PC-3 (cell line): ENCODE results near the gene FBXW9. TPM values are rescaled to one million over a fixed set of nuclear protein-coding genes. Genes with fewer than 3 reads are reported as not detected.
A peak's percentile ranks its signal among the peaks of the same experiment; 100 is the strongest.
"Not testable (repeated sequence)": the region's sequence is repeated elsewhere in the genome, so short reads cannot be mapped to it uniquely, and the experiment has no call there.

Source experiments
- ATAC-seq: fragments of 200-7000 bp; cut with Tn5 transposase; 2 replicates; pipeline ENCODE4 v1.9.1; 2020; ENCODE audit warnings: mild to moderate bottlenecking, moderate library complexity
- BruUV-seq: library from RNA; stranded (reverse); fragments of 400-500 nt; replicated peaks from 2 replicates; lab custom pipeline; 2021; lab: Mats Ljungman, UMichigan
- CTCF ChIA-PET: fragments of 300-600 bp; sonication (Branson Sonifier 250); formaldehyde crosslinking; loops from one replicate; lab custom pipeline; 2022; ENCODE audit warnings: antibody characterized with exemption; lab: Charles Lee
- POLR2A ChIA-PET: fragments of 300-600 bp; sonication (Branson Sonifier 250); formaldehyde crosslinking; loops from one replicate; lab custom pipeline; 2022; ENCODE audit warnings: antibody characterized with exemption; ENCODE audit not compliant: unreplicated experiment; lab: Charles Lee
- DNase-seq: peaks from one replicate; pipeline ENCODE4 v3.0.0-alpha.2; 2015
- H2AFZ ChIP-seq: fragments of 300-600 bp; sonication (generic); 2 replicates; pipeline ENCODE4 v1.6.0; 2016; ENCODE audit warnings: antibody characterized with exemption, low read length
- H3F3A ChIP-seq: fragments of 300-600 bp; sonication (generic); one replicate; pipeline ENCODE4 v1.6.0; 2017; ENCODE audit warnings: antibody characterized with exemption, low read length, control low read depth, mild to moderate bottlenecking; ENCODE audit not compliant: unreplicated experiment
- H3K27ac ChIP-seq: fragments of 300-600 bp; sonication (generic); 2 replicates; pipeline ENCODE4 v1.5.1; 2016; ENCODE audit warnings: mild to moderate bottlenecking, low read length
- H3K27me3 ChIP-seq: fragments of 300-600 bp; sonication (generic); 2 replicates; pipeline ENCODE4 v1.6.1; 2016; ENCODE audit warnings: low read length, mixed read lengths
- H3K36me3 ChIP-seq: fragments of 300-600 bp; sonication (generic); 2 replicates; pipeline ENCODE4 v1.6.1; 2016; ENCODE audit warnings: low read depth, mixed run types, low read length, mixed read lengths
- H3K4me1 ChIP-seq: fragments of 300-600 bp; sonication (generic); 2 replicates; pipeline ENCODE4 v1.5.1; 2016; ENCODE audit warnings: low read length; ENCODE audit not compliant: insufficient read depth
- H3K4me2 ChIP-seq: fragments of 300-600 bp; sonication (generic); 2 replicates; pipeline ENCODE4 v1.6.0; 2016; ENCODE audit warnings: low read length
- H3K4me3 ChIP-seq: fragments of 300-600 bp; sonication (generic); 2 replicates; pipeline ENCODE4 v1.5.1; 2016; ENCODE audit warnings: mild to moderate bottlenecking, low read length, mixed read lengths
- H3K79me2 ChIP-seq: fragments of 300-600 bp; sonication (generic); 2 replicates; pipeline ENCODE4 v1.6.1; 2017; ENCODE audit warnings: low read length, mixed read lengths
- H3K9ac ChIP-seq: fragments of 300-600 bp; sonication (generic); 2 replicates; pipeline ENCODE4 v1.6.0; 2016; ENCODE audit warnings: mild to moderate bottlenecking, low read length
- H3K9me2 ChIP-seq: fragments of 300-600 bp; sonication (generic); replicated peaks from 2 replicates; pipeline ENCODE4 v1.6.1; 2016; ENCODE audit warnings: mixed run types, low read length, mixed read lengths
- H3K9me3 ChIP-seq: fragments of 300-600 bp; sonication (generic); 2 replicates; pipeline ENCODE4 v1.6.1; 2016; ENCODE audit warnings: low read length, mixed read lengths
- H4K20me1 ChIP-seq: fragments of 300-600 bp; sonication (generic); 2 replicates; pipeline ENCODE4 v1.6.1; 2016; ENCODE audit warnings: low read length, mixed read lengths
- EZH2 ChIP-seq: fragments of 300-600 bp; sonication (generic); IDR thresholded peaks from one replicate; pipeline ENCODE4 v1.6.1; 2017; ENCODE audit warnings: antibody characterized with exemption, mild to moderate bottlenecking, low read length; ENCODE audit not compliant: unreplicated experiment
- EZH2phosphoT487 ChIP-seq: fragments of 300-600 bp; sonication (generic); IDR thresholded peaks from 2 replicates; pipeline ENCODE4 v1.6.1; 2018; ENCODE audit warnings: mild to moderate bottlenecking, antibody characterized with exemption, low read length, borderline replicate concordance
- intact Hi-C: fragments of 100-400 bp; cut with micrococcal nuclease; formaldehyde crosslinking; loops from 2 replicates; pipeline ENCODE4 v1.9.0; 2023
- total RNA-seq: library from RNA; depleted of rRNA; stranded (reverse); fragments of >200 nt; gene quantifications from 2 replicates; pipeline ENCODE4 v1.2.3, GENCODE V29; 2014
- TF ChIP-seq, protein P1 (sequence below): fragments of 300-600 bp; sonication (generic); conservative IDR thresholded peaks from 2 replicates; pipeline ENCODE4 v1.5.1; 2017; ENCODE audit warnings: antibody characterized with exemption, low read depth, mild to moderate bottlenecking, low read length

The FBXW9 gene
- total RNA-seq, 1 experiment from 2014 or later: 27.5 TPM

DNA sequence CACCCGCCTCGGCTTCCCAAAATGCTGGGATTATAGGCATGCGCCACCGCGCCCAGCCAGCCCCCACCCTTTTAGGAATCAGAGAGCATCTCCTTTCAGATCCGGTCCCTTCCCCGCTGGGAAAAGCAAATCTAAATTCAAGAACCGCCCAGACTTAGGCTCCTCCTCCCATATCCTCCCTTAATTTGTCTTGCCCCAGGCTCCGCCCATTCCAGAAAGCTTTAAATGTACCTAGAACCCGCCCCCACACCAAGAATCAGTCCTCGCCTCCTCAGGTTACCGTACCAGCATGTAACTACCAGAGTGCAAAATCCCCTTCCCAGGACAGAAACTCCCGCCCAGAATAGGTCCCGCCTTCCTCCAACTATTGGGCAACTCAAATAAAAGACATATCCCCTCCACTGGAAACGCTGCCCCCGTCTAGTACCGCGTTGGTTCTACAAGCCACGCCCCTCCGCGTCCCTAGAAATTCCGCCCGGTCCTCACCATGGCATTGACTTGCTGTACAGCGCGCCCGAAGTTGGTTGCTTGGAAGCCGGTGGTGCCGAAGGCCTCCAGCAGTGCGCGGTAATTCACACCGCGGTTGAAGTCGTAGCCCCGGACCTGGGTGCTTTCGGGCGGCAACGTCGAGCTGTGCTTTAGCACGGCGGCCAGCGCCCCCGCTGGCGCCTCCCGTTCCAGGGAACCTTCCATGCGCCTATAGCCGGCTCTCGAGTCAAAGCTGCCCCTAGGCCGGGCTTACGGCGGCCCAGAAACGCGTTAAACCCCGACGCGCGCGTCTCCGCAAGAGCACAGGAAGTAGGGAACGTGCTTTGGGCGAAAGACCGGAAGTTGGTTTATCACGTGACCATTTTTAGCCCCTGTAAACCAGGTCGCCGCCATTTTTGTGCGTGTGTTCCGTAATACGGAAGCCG lies 15.1 kb downstream of the FBXW9 start, which contains the start of gene DHPS:
TSS of gene DHPS (minus strand) at position 807 of the 914 bp plus-strand sequence. CDS start at position 693, 114 bp downstream.
- TF ChIP-seq, protein P1, sequence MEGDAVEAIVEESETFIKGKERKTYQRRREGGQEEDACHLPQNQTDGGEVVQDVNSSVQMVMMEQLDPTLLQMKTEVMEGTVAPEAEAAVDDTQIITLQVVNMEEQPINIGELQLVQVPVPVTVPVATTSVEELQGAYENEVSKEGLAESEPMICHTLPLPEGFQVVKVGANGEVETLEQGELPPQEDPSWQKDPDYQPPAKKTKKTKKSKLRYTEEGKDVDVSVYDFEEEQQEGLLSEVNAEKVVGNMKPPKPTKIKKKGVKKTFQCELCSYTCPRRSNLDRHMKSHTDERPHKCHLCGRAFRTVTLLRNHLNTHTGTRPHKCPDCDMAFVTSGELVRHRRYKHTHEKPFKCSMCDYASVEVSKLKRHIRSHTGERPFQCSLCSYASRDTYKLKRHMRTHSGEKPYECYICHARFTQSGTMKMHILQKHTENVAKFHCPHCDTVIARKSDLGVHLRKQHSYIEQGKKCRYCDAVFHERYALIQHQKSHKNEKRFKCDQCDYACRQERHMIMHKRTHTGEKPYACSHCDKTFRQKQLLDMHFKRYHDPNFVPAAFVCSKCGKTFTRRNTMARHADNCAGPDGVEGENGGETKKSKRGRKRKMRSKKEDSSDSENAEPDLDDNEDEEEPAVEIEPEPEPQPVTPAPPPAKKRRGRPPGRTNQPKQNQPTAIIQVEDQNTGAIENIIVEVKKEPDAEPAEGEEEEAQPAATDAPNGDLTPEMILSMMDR: no peak
- TF ChIP-seq EZH2phosphoT487 (no peak), EZH2 (no peak)
- POLR2A ChIA-PET: interaction anchor here (0.6 to 0.8 kb wide), 3 partner anchors 13 to 65 kb away, joined by 4 to 6 read pairs (median 5); no protein-coding TSS in a partner anchor

DNA sequence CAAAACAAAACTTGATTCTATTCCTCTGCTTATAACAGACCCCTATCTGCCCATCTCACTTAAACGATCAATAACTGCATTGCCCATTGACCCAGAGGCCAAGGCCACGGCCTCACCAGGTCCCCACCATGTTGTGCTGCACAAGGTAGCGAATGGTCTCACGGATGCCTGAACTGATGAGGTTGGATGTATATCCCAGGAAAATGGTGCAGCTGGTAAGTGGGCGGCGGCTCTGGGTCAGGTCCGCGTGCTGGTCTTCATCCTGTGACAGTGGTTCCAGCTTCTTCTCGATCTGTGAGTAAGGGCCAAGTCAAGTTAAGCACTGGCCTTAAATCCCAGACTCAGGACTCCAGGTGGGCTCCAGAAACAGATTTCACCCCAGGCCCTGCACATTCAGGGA lies 16.4 kb downstream of the FBXW9 start:
- CTCF ChIA-PET: no interaction called here
- no peaks in the 10 kb centered on the region for H3K4me1 ChIP-seq
- H3K9me2 ChIP-seq: no peaks in the 10 kb centered on the region
- TF ChIP-seq EZH2phosphoT487 (no peak), EZH2 (no peak)
- TF ChIP-seq, protein P1: no peak
- H3K27me3 ChIP-seq: no peaks in the 10 kb centered on the region
- no peak overlapping the region for H3K4me3 ChIP-seq
- DNase-seq (no peak), ATAC-seq (no peak)
- peaks cover 6% of the 10 kb centered on the region; the same call in 1 of the 2 replicates for H4K20me1 ChIP-seq
- H3K79me2 ChIP-seq: peaks cover 20% of the 10 kb centered on the region
- no peak overlapping the region for H3K9ac ChIP-seq
- H3K4me2 ChIP-seq: peak overlapping the region; percentile 64
- POLR2A ChIA-PET: no interaction called here
- BruUV-seq: no TSS peak
- H3K27ac ChIP-seq: no peak overlapping the region
- H3K9me3 ChIP-seq: no peaks in the 10 kb centered on the region
- peaks cover 34% of the 10 kb centered on the region for H3K36me3 ChIP-seq
- H3F3A ChIP-seq: no peaks in the 10 kb centered on the region
- intact Hi-C loops: no loop called here
- no peak overlapping the region for H2AFZ ChIP-seq

More for the DNA sequence above, 15.1 kb downstream of the FBXW9 start, which contains the start of gene DHPS:
- Histone ChIP-seq H3K9me2 (no peaks in the 10 kb centered on the region), H3K79me2 (peaks cover 14% of the 10 kb centered on the region), H3K4me1 (no peaks in the 10 kb centered on the region), H3K4me2 (peak within 1 kb of the TSS; percentile 94), H2AFZ (peak within 1 kb of the TSS; percentile 90), H3K4me3 (peak within 1 kb of the TSS; percentile 80), H4K20me1 (no peaks in the 10 kb centered on the region), H3K9me3 (no peaks in the 10 kb centered on the region), H3K27me3 (no peaks in the 10 kb centered on the region), H3K27ac (peak within 1 kb of the TSS; percentile 96), H3K36me3 (peaks cover 25% of the 10 kb centered on the region), H3F3A (no peaks in the 10 kb centered on the region), H3K9ac (peak within 1 kb of the TSS; percentile 95)
- ATAC-seq (peak; percentile 84), DNase-seq (peak; percentile 99)
- CTCF ChIA-PET: no interaction called here
- BruUV-seq: TSS peak; percentile 86
- intact Hi-C loops: loop anchor here (1.0 kb wide), 1 partner anchor 56 kb away; the partner anchor contains the start of gene GET3

DNA sequence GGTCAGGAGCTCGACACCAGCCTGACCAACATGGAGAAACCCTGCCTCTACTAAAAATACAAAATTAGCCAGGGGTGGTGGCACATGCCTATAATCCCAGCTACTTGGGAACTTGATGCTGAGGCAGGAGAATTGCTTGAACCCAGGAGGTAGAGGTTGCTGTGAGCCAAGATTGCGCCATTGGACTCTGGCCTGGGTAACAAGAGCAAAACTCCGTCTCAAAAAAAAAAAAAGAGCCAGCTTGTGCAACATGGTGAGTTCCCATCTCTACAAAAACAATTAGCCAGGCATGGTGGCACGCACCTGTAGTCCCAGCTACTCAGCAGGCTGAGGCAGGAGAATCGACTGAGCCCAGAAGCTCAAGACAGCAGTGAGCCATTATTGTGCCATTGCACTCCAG lies 18.4 kb downstream of the FBXW9 start:
- H3K9ac ChIP-seq, H3K4me3 ChIP-seq, intact Hi-C loops, DNase-seq, H3F3A ChIP-seq, ATAC-seq, H2AFZ ChIP-seq, BruUV-seq, H3K4me2 ChIP-seq, H3K9me3 ChIP-seq, H3K9me2 ChIP-seq, H3K27me3 ChIP-seq, H3K27ac ChIP-seq, H3K4me1 ChIP-seq, CTCF ChIA-PET, H4K20me1 ChIP-seq: not testable (repeated sequence)
- POLR2A ChIA-PET: interaction anchor here (0.5 kb wide), 1 partner anchor 68 kb away, joined by 3 read pairs; the partner anchor contains the start of genes ZNF490 and ZNF791
- Histone ChIP-seq H3K79me2 (peaks cover 25% of the 10 kb centered on the region), H3K36me3 (peaks cover 44% of the 10 kb centered on the region)
